GM20431 (cell line): ENCODE data around the gene ALLC.
"Not testable (repeated sequence)": the region's sequence is repeated elsewhere in the genome, so short reads cannot be mapped to it uniquely, and the experiment has no call there.

Source experiments
- in situ Hi-C: fragments of 300-500 bp; cut with MseI, MboI; formaldehyde crosslinking; loops from one replicate; pipeline ENCODE4 v1.15.0; 2020; ENCODE audit warnings: low sequenced_read_pairs; ENCODE audit not compliant: unreplicated experiment

ALLC gene

DNA sequence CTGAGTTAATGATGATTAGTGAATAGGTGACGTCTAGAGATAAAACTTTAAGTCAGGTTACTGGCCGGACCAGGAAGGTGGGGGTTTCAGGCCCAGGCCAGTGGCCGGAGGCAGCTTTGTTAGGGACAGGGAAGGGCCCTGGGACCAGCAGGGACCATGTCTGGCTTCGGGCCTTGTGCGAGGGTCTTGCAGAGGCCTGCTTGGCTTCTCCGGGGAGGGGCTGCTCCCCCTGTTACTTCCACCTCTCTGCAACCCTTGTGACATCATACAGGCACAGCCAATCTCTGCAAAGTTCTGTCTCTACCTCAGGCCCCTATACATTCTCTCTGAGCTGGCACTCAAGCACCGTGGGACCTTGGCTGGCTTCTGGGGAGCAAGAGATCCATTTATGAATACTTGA lies at the start of gene ALLC:
ALLC (plus strand) TSS at position 320 of the 400 bp plus-strand sequence. CDS start 12,958 bp downstream, outside the sequence.
- in situ Hi-C loops: no loop called here

GRCh38 chr2:3608373-3609278 lies 49.4 kb upstream of the ALLC start:
- in situ Hi-C loops: no loop called here

GRCh38 chr2:3609279-3609673 lies 48.7 kb upstream of the ALLC start:
- in situ Hi-C loops: not testable (repeated sequence)

GRCh38 chr2:3610415-3610814 lies 47.6 kb upstream of the ALLC start:
- in situ Hi-C loops: no loop called here

DNA sequence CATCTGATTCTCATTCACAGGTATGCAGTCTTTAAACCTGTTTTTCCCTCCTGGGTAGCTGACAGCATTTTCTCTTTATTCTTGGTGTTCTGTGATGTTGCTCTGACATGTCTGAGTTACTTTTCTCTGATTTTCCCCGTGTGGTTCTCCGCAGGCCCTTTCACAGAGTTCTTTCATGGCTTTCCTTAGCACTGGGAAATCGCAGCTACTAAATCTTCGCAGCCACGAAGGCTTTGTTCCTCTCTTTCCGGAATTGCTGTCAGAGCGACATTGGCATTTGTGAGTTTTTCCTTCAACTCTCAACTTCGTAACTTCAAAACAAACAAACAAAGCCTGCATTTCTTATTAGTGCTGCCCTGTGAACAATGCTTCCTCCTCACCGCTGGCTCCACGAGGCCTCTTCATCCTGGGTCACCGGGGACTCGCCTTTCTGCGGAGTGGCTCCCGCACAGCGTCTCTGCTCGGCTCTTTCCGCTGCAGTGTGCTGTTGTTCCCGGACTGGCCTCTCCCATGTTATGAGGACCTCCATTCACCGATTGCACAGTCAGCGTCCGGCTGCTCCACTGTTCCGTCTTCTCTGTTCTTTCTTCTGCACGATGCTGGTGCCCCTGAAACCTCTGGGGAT lies 47.0 kb upstream of the ALLC start:
- in situ Hi-C loops: no loop called here

DNA sequence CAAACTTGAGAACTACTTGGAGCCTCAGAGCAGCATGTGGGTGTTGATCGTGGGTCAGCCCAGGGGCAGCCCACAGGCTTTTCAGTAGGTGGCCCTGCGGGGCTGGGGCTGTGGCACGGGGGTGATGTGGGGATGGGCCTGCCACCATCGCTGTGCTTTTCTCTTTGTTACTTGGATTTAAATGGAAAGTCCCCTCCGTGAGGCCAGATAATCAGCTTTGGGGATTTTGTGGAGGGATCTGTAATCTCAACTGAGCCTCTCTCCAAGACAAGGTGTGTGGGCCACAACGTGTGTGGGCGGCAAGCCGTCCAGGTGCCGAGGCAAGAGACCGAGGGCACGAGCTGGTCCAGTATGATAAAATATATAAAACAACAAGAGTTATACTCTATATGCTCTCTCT lies 46.4 kb upstream of the ALLC start:
- in situ Hi-C loops: no loop called here

DNA sequence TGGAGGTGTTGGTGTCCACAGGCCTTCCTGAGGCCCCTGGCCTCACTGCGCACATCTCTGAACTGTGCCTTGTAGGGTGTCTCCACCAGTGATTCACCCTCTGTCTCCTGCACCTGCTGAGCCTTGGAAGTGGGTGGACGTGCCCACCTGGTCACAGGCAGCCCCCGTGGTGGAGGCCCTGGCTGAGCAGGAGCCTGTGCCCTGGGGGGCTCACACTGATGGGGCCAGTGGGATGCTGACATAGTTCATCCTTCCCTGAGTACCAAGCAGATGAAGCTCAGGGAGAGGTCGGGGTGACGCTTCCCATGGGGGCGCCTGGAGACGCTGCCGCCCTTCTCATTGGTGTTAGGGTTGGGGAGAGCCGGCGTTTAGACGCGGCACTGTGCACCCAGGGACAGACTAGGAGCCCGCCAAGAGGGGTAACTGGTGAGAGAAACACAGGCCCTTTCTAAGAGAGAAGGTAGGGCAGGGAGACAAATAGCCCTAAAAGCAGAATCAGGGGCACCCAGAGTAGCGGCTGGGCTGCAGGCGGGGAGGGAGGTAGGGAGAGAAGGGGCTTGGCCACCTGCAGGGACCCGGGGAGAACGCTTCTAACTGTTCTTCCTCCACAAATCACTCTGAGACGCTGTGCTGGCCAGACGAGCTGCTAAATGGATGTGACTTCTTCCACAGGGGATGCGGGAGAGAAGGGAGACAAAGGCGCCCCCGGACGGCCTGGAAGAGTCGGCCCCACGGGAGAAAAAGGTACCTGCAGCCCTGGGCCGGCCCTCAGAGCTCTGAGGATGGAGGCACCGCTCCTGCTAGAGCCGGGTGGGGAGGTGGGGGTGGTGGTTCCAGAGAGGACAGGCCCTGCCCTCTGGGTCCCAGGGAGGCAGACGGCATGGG lies 45.1 kb upstream of the ALLC start:
- in situ Hi-C loops: no loop called here

GRCh38 chr2:3613524-3613905 lies 44.5 kb upstream of the ALLC start:
- in situ Hi-C loops: no loop called here

DNA sequence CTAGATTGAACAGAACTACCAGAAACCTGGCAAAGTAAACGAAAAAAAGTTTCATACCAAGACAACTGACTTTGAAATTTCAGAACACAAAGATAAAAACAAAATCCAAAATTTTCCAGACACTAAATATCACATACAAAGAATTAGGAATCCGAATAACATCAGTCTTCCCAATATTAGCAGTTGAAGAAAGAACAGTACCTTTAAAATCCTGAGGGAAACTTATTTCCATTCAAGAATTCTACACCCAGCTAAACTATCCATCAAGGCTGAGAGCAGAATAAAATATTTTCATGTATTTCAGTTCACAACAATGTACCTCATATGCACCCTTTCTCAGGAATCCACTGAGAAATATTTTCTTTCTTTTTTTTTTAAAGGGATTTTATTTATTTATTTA lies 43.3 kb upstream of the ALLC start:
- in situ Hi-C loops: not testable (repeated sequence)

GRCh38 chr2:3615541-3616200 lies 42.3 kb upstream of the ALLC start:
- in situ Hi-C loops: not testable (repeated sequence)

GRCh38 chr2:3616435-3617197 lies 41.4 kb upstream of the ALLC start:
- in situ Hi-C loops: not testable (repeated sequence)

DNA sequence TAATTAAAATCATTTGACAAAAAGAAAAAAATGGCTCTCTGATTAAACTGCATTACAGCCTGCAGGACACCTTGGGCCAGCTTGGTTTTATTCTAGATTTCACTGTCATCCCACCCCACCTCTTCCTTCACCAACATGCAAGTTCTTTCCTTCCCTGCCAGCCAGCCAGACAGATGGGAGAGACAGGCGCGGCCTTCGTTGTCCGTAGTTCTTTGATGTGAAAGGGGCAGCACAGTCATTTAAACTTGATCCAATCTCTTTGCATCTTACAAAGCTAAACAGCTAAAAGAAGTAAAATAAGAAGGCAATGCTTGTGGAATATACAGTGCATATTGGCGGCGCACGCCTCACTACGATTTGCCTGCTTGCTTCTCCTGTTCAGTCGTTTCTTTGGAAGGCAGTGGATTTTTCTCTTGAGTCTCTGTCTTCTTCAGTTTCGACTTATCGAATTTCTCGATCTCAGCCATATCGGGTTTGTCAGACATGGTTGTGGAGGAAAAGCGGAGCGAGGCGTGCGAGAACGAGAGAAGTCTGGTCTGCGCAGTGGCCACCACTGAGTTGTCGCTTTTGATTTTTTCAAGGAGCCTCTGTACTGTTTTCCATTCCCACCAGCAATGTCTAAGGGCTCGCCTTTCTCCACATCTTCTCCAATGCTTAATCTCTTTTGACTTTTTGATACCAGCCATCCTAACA lies 40.7 kb upstream of the ALLC start:
- in situ Hi-C loops: no loop called here

DNA sequence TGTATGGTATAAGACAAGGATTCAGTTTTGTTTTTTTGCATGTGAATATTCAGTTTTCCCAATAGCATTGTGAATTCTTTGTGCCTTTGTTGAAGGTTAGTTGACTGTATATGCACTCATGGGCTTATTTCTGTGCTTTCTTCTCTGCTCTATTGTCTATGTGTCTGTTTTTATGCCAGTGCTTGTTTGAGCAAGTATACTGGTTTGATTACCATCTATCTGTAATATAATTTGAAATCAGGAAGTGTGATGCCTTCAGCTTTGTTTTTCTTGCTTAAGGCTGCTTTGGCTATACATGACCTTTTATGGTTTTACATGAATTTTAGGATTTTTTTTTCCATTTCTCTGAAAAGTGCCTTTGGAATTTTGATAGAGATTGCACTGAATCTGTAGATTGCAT lies 39.6 kb upstream of the ALLC start:
- in situ Hi-C loops: no loop called here

GRCh38 chr2:3619033-3619432 lies 39.0 kb upstream of the ALLC start:
- in situ Hi-C loops: no loop called here

DNA sequence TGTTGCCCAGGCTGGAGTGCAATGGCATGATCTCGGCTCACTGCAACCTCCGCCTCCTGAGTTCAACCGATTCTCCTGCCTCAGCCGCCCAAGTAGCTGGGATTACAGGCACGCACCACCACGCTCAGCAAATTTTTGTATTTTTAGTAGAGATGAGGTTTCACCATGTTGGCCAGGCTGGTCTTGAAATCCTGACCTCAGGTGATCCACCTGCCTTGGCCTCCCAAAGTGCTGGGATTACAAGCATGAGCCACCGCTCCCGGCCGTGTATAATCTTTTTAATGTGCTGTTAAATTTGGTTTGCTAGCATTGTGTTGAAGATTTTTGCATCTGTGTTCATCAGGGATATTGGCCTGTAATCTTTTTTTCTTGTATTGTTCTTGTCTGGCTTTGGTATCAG lies 38.3 kb upstream of the ALLC start:
- in situ Hi-C loops: not testable (repeated sequence)

GRCh38 chr2:3620834-3621233 lies 37.2 kb upstream of the ALLC start:
- in situ Hi-C loops: no loop called here

GRCh38 chr2:3622967-3623366 lies 35.0 kb upstream of the ALLC start:
- in situ Hi-C loops: no loop called here

- in situ Hi-C loops: no loop called here
Observed at GRCh38 chr2:3624059-3624794, 33.8 kb upstream of the ALLC start.
